Thymus (tissue), 11 donors: ENCODE measurements around the gene RNF123. TPM values are rescaled to one million over a fixed set of nuclear protein-coding genes. Genes with fewer than 3 reads are reported as not detected.

ENCODE experiments used
- DNase-seq, 9 donors: peaks; one replicate each; pipeline ENCODE4 v3.0.0-alpha.2; 2013; ENCODE audit warnings: low spot score in 9 of 9, low read depth in 6 of 9, missing footprints in 1 of 9
- H3K27ac ChIP-seq, 2 donors: one replicate each; pipeline ENCODE4 v1.5.1; 2013; ENCODE audit warnings: control low read depth in 1 of 2, low read depth in 1 of 2, low read length in 1 of 2, mild to moderate bottlenecking in 1 of 2, moderate library complexity in 1 of 2
- H3K27me3 ChIP-seq, 2 donors: one replicate each; pipeline ENCODE4 v1.5.1; 2013; ENCODE audit warnings: low read length in 1 of 2; ENCODE audit not compliant: control insufficient read depth in 2 of 2, insufficient read depth in 1 of 2
- H3K36me3 ChIP-seq, 2 donors: one replicate each; pipeline ENCODE4 v1.5.1; 2013; ENCODE audit warnings: low read length in 1 of 2, mild to moderate bottlenecking in 1 of 2, moderate library complexity in 1 of 2; ENCODE audit not compliant: control insufficient read depth in 2 of 2, insufficient read depth in 2 of 2
- H3K4me1 ChIP-seq, 2 donors: one replicate each; pipeline ENCODE4 v1.5.1; 2013; ENCODE audit warnings: low read length in 2 of 2; ENCODE audit not compliant: control insufficient read depth in 2 of 2, insufficient read depth in 2 of 2
- H3K4me3 ChIP-seq, 2 donors: one replicate each; pipeline ENCODE4 v1.5.1; 2013; ENCODE audit warnings: low read length in 2 of 2, control low read depth in 1 of 2, mild to moderate bottlenecking in 1 of 2
- H3K9me3 ChIP-seq, 2 donors: one replicate each; pipeline ENCODE4 v1.5.1; 2013; ENCODE audit warnings: low read length in 1 of 2, mild to moderate bottlenecking in 1 of 2; ENCODE audit not compliant: control insufficient read depth in 2 of 2, insufficient read depth in 1 of 2
- WGBS: extraction: QIAGEN DNeasy Blood & Tissue Kit; methylation state at CpG from one replicate; pipeline ENCODE4 v1.1.7; 2013; 5-methylcytosine and 5-hydroxymethylcytosine counted together
- polyA plus RNA-seq: library from polyadenylated mRNA; stranded (reverse); fragments of 200-250 nt; gene quantifications from one replicate; pipeline ENCODE4 v1.2.3, GENCODE V29; 2013
- total RNA-seq: library from RNA; stranded (reverse); fragments of 120-200 nt; gene quantifications from one replicate; pipeline ENCODE4 v1.2.4, GENCODE V29; 2013
- donor health status: healthy.

Gene RNF123
- total and polyA plus RNA-seq, 2 donors = 12.3 to 23.7 TPM

DNA sequence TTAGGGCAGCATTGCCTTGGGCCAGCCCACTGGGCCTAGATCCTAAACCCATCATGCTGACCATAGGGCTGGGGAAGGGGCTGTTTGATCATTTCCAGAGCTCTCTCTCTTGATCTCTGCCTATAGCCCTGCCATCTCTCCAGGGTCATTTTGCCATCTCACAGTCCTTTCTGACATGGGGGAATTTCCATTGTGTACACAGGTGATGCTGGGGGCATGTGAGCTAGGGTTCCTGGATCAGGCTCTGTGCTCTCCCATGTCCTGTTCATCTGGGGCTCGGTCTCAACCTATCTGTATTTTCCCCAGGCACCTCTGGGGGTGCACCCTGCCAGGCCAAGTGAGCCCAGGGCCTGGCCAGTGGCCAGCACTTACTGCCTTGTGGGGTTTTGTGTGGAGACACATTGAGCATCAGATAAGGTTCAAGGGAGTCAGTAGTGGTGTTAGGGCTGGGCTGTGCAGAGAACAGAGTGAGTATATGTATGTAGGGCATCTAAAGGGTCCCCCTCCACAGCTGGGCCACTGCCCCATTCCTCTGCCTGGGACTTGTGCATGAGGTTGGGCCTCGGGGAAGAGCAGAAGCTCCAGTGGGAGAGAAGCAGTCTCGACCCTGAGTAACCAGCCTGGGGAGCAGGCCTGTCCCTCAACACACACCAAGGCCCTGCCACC lies 40.9 kb upstream of the RNF123 start:
- Histone ChIP-seq H3K4me1 (no peaks in the 10 kb centered on the region), H3K36me3 (no peaks in the 10 kb centered on the region), H3K27me3 (no peaks in the 10 kb centered on the region), H3K4me3 (no peak overlapping the region), H3K27ac (no peak overlapping the region), H3K9me3 (no peaks in the 10 kb centered on the region)
- WGBS = 95% methylated on average over 3 of the region's 3 CpGs
- DNase-seq = no peak

- no peaks in the 10 kb centered on the region for H3K9me3 ChIP-seq
- no peak overlapping the region for H3K27ac ChIP-seq
- 98% methylated on average over 1 of the region's 1 CpG for WGBS
- H3K27me3 ChIP-seq = no peaks in the 10 kb centered on the region
- H3K36me3 ChIP-seq = no peaks in the 10 kb centered on the region
- H3K4me1 ChIP-seq = no peaks in the 10 kb centered on the region
- DNase-seq = no peak
- no peak overlapping the region for H3K4me3 ChIP-seq
These were observed 39.8 kb upstream of the RNF123 start for GRCh38 chr3:49649576-49649975.

- Histone ChIP-seq H3K4me3 (no peak overlapping the region), H3K36me3 (no peaks in the 10 kb centered on the region), H3K27me3 (no peaks in the 10 kb centered on the region), H3K27ac (no peak overlapping the region), H3K9me3 (no peaks in the 10 kb centered on the region), H3K4me1 (no peaks in the 10 kb centered on the region)
- 66% methylated on average over 1 of the region's 1 CpG for WGBS
- no peak for DNase-seq
These were observed 39.2 kb upstream of the RNF123 start for GRCh38 chr3:49650177-49650576.

- Histone ChIP-seq H3K4me3 (no peak overlapping the region), H3K4me1 (no peaks in the 10 kb centered on the region), H3K9me3 (no peaks in the 10 kb centered on the region), H3K36me3 (no peaks in the 10 kb centered on the region), H3K27me3 (no peaks in the 10 kb centered on the region), H3K27ac (no peak overlapping the region)
- 88% methylated on average over 8 of the region's 8 CpGs for WGBS
- DNase-seq = no peak
These were observed 38.7 kb upstream of the RNF123 start for GRCh38 chr3:49650637-49651036.

DNA sequence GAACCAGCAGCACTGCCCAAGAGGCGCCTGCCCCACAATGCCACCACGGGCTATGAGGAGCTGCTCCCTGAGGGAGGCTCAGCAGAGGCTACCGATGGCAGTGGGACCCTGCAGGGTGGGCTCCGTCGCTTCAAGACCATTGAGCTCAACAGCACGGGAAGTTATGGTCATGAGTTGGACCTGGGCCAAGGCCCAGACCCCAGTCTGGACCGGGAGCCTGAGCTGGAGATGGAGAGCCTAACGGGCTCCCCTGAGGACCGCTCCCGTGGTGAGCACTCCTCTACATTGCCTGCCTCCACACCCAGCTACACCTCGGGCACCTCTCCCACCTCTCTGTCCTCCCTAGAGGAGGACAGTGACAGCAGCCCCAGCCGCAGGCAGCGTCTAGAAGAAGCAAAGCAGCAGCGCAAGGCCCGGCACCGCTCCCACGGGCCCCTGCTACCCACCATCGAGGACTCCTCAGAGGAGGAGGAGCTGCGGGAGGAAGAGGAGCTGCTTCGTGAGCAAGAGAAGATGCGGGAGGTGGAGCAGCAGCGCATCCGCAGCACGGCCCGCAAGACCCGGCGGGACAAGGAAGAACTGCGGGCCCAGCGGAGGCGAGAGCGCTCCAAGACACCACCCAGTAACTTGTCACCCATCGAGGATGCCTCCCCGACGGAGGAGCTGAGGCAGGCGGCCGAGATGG lies 37.0 kb upstream of the RNF123 start:
- Histone ChIP-seq H3K27me3 (peaks cover 0 to 6% of the 10 kb centered on the region in 2 donors), H3K27ac (no peak overlapping the region), H3K36me3 (no peaks in the 10 kb centered on the region), H3K4me1 (no peaks in the 10 kb centered on the region), H3K9me3 (peaks cover 0 to 6% of the 10 kb centered on the region in 2 donors), H3K4me3 (no peak overlapping the region)
- WGBS = 94% methylated on average over 36 of the region's 36 CpGs
- DNase-seq = no peak

DNA sequence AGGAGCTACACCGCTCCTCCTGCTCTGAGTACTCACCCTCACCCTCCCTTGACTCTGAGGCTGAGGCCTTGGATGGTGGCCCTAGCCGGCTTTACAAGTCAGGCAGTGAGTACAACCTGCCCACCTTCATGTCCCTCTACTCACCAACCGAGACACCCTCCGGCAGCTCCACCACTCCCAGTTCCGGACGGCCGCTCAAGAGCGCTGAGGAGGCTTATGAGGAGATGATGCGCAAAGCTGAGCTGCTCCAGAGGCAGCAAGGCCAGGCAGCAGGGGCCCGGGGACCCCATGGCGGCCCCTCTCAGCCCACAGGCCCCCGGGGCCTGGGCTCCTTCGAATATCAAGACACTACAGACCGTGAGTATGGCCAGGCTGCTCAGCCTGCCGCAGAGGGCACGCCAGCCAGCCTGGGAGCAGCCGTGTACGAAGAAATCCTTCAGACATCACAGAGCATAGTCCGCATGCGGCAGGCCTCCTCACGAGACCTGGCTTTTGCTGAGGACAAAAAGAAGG lies 36.4 kb upstream of the RNF123 start:
- DNase-seq = no peak
- Histone ChIP-seq H3K36me3 (no peaks in the 10 kb centered on the region), H3K9me3 (peaks cover 0 to 6% of the 10 kb centered on the region in 2 donors), H3K27ac (no peak overlapping the region), H3K4me1 (no peaks in the 10 kb centered on the region), H3K4me3 (no peak overlapping the region), H3K27me3 (peaks cover 0 to 6% of the 10 kb centered on the region in 2 donors)
- WGBS = 94% methylated on average over 21 of the region's 21 CpGs

DNA sequence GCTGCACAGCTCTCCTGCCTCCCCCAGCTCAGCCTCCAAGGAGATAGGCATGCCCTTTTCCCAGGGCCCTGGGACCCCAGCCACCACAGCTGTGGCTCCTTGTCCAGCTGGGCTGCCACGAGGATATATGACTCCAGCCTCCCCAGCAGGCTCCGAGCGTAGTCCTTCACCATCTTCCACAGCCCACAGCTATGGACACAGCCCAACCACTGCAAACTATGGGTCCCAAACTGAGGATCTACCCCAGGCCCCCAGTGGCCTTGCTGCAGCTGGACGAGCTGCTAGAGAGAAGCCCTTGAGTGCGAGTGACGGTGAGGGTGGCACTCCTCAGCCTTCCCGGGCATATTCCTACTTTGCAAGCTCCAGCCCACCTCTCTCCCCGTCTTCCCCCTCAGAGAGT lies 35.7 kb upstream of the RNF123 start:
- Histone ChIP-seq H3K27ac (no peak overlapping the region), H3K9me3 (peaks cover 0 to 6% of the 10 kb centered on the region in 2 donors)

GRCh38 chr3:49654176-49654825 lies 35.1 kb upstream of the RNF123 start:
- 97% methylated on average over 17 of the region's 17 CpGs for WGBS
- Histone ChIP-seq H3K4me1 (no peaks in the 10 kb centered on the region), H3K9me3 (peaks cover 0 to 6% of the 10 kb centered on the region in 2 donors), H3K4me3 (no peak overlapping the region), H3K36me3 (no peaks in the 10 kb centered on the region), H3K27ac (no peak overlapping the region), H3K27me3 (peaks cover 0 to 6% of the 10 kb centered on the region in 2 donors)
- DNase-seq = no peak

More for the DNA sequence above, 35.7 kb upstream of the RNF123 start:
- WGBS = 96% methylated on average over 8 of the region's 8 CpGs
- H3K4me3 ChIP-seq = no peak overlapping the region
- DNase-seq = no peak
- H3K27me3 ChIP-seq = peaks cover 0 to 6% of the 10 kb centered on the region in 2 donors
- no peaks in the 10 kb centered on the region for H3K36me3 ChIP-seq
- H3K4me1 ChIP-seq = no peaks in the 10 kb centered on the region

DNA sequence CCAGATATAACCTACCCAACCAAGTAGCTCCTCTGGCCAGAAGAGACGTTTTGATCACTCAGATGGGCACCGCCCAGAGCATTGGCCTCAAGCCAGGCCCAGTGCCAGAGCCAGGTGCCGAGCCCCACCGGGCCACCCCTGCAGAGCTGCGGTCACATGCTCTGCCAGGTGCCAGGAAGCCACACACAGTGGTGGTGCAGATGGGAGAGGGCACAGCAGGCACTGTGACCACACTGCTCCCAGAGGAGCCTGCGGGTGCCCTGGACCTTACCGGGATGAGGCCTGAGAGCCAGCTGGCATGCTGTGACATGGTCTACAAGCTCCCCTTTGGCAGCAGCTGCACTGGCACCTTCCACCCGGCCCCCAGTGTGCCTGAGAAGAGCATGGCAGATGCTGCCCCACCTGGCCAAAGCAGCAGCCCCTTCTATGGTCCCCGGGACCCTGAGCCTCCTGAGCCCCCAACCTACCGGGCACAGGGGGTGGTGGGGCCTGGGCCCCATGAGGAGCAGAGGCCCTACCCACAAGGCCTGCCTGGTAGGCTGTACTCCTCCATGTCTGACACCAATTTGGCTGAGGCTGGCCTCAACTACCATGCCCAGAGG lies 34.3 kb upstream of the RNF123 start:
- no peaks in the 10 kb centered on the region for H3K36me3 ChIP-seq
- WGBS = 24% methylated on average over 10 of the region's 10 CpGs
- no peak overlapping the region for H3K4me3 ChIP-seq
- peaks cover 0 to 6% of the 10 kb centered on the region in 2 donors for H3K9me3 ChIP-seq
- H3K4me1 ChIP-seq = no peaks in the 10 kb centered on the region
- no peak overlapping the region for H3K27ac ChIP-seq
- H3K27me3 ChIP-seq = peaks cover 0 to 6% of the 10 kb centered on the region in 2 donors
- no peak for DNase-seq
